ENCODE data around the gene PIP5K1C. TPM values are rescaled to one million over a fixed set of nuclear protein-coding genes. Genes with fewer than 3 reads are reported as not detected.

Gene PIP5K1C
- total RNA-seq, 1 experiment from 2014 or later, result 34.0 TPM

- TF ChIP-seq ZMAT4 (CRISPR knock-in tag; IDR thresholded peaks at IDR 0.05) (no peak), ATF3 (CRISPR knock-in tag; conservative IDR thresholded peaks at IDR 0.05) (no peak), FOXP4 (CRISPR knock-in tag; IDR thresholded peaks at IDR 0.05) (no peak), PREB (CRISPR knock-in tag; IDR thresholded peaks at IDR 0.05; ENCODE audit: borderline replicate concordance) (no peak), OVOL2 (CRISPR knock-in tag; IDR thresholded peaks at IDR 0.05; ENCODE audit: borderline replicate concordance) (no peak), USF1 (CRISPR knock-in tag; IDR thresholded peaks at IDR 0.05) (no peak), NFYB (CRISPR knock-in tag; conservative IDR thresholded peaks at IDR 0.05; ENCODE audit: low read depth) (no peak), ARID4B (CRISPR knock-in tag; IDR thresholded peaks at IDR 0.05; ENCODE audit: borderline replicate concordance) (no peak), HMGA2 (CRISPR knock-in tag; IDR thresholded peaks at IDR 0.05) (no peak), ESRRA (CRISPR knock-in tag; IDR thresholded peaks at IDR 0.05; ENCODE audit: borderline replicate concordance) (no peak)
Observed at GRCh38 chr19:3604227-3604986, 95.9 kb downstream of the PIP5K1C start (continued).

- POLR2A ChIA-PET, result interaction anchor here (0.6 kb wide), 1 partner anchor 25 kb away, joined by 3 read pairs; no protein-coding TSS in a partner anchor
- Mint-ChIP-seq H3K27ac (no peak overlapping the region), H3K4me1 (peaks cover 10% of the 10 kb centered on the region), H3K27me3 (ENCODE audit: low read depth) (no peaks in the 10 kb centered on the region), H3K9me3 (no peaks in the 10 kb centered on the region), H3K36me3 (no peaks in the 10 kb centered on the region), H3K4me3 (no peak overlapping the region)
- no peak for TF ChIP-seq FOXK1 (CRISPR knock-in tag; IDR thresholded peaks at IDR 0.05)
- TF ChIP-seq GRHL2 (CRISPR knock-in tag; IDR thresholded peaks at IDR 0.05; ENCODE audit: insufficient replicate concordance, severe bottlenecking), result no peak
- ATAC-seq, result no peak
- no peak for DNase-seq (ENCODE audit: low spot score)
- CTCF ChIA-PET, result interaction anchor here (0.6 to 1.1 kb wide), 3 partner anchors 27 to 298 kb away, joined by 3 read pairs; no protein-coding TSS in a partner anchor
Observed at GRCh38 chr19:3603121-3603811, 97.0 kb downstream of the PIP5K1C start.
